ENCODE results near the gene DMPK.

The DMPK gene

DNA sequence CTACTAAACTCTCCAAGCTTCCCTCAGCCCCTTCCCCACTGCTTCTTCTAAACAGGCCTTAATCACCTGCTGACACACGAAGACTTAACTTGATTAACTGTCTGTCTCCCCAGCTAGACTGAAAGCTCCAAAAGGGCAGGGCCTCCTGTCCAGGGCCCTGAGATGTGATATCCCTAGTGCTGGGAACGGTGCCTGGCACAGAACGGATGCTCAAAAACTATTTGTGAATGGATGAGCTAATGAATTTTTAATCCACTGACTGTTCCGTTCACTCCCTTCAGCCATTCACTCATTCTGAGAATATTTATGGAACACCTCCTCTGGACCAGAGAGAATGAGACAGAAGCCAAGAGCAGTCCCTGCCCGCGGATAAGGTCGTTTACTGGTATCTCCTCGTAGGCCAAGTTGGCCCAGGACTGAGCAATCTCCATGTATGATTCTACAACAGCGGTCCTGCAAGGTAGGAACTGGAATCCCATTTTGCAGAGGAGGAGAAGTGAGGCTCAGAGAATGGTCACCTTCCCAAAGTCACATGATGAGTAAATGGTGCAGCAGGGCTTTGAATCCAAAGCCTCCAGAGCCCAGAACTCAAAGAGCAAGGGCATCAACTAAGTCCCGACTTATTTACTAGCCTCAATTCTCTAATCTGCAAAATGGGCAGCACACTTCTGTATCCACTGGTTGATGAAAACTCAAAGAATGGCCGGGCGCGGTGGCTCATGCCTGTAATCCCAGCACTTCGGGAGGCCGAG lies 6.9 kb upstream of the DMPK start:
- Histone ChIP-seq H3K27me3 (ENCODE audit: insufficient read depth, poor library complexity, severe bottlenecking) (peaks cover 74% of the 10 kb centered on the region), H3K27ac (replicated peaks) (no peak overlapping the region), H3K4me3 (replicated peaks; ENCODE audit: insufficient read depth, low read length) (no peak overlapping the region)
- DNase-seq (ENCODE audit: low read depth in 1 of 2, low spot score in 1 of 2): no peak
- TF ChIP-seq POLR2AphosphoS5 (IDR thresholded peaks at IDR 0.05; ENCODE audit: low read depth) (no peak), GABPA (IDR thresholded peaks at IDR 0.05; ENCODE audit: low read depth) (no peak), SPI1 (IDR thresholded peaks at IDR 0.05; ENCODE audit: borderline replicate concordance, low read depth) (no peak), REST (IDR thresholded peaks at IDR 0.05; ENCODE audit: insufficient replicate concordance, low read depth) (no peak)
- TF ChIP-seq, protein P1, sequence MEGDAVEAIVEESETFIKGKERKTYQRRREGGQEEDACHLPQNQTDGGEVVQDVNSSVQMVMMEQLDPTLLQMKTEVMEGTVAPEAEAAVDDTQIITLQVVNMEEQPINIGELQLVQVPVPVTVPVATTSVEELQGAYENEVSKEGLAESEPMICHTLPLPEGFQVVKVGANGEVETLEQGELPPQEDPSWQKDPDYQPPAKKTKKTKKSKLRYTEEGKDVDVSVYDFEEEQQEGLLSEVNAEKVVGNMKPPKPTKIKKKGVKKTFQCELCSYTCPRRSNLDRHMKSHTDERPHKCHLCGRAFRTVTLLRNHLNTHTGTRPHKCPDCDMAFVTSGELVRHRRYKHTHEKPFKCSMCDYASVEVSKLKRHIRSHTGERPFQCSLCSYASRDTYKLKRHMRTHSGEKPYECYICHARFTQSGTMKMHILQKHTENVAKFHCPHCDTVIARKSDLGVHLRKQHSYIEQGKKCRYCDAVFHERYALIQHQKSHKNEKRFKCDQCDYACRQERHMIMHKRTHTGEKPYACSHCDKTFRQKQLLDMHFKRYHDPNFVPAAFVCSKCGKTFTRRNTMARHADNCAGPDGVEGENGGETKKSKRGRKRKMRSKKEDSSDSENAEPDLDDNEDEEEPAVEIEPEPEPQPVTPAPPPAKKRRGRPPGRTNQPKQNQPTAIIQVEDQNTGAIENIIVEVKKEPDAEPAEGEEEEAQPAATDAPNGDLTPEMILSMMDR (IDR thresholded peaks at IDR 0.05; ENCODE audit: insufficient read depth, low read length): no peak

DNA sequence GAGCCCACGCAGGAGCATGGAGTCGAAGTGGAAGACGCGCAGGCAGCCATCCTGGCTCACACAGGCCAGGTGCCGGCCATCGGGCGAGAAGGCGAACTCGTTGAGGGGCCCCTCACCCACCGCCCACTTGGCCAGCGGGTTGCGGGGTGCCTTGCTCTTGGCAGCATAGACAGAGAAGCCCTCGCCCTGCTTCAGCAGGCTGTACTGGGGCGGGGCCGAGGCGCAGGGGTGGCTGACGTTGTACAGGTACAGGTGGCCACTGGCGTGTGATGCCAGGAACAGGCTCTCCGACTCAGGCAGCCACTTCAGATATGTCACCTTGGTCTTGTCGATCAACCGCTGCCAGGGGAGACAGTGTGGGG lies 4.2 kb upstream of the DMPK start:
- Histone ChIP-seq H3K27me3 (ENCODE audit: insufficient read depth, poor library complexity, severe bottlenecking) (peaks cover 79% of the 10 kb centered on the region), H3K27ac (replicated peaks) (no peak overlapping the region), H3K4me3 (replicated peaks; ENCODE audit: insufficient read depth, low read length) (no peak overlapping the region)
- DNase-seq (ENCODE audit: low read depth in 1 of 2, low spot score in 1 of 2): no peak
- TF ChIP-seq, protein P1 (IDR thresholded peaks at IDR 0.05; ENCODE audit: insufficient read depth, low read length): no peak
- TF ChIP-seq REST (IDR thresholded peaks at IDR 0.05; ENCODE audit: insufficient replicate concordance, low read depth): no peak
- no peak for TF ChIP-seq POLR2AphosphoS5 (IDR thresholded peaks at IDR 0.05; ENCODE audit: low read depth)
- TF ChIP-seq GABPA (IDR thresholded peaks at IDR 0.05; ENCODE audit: low read depth): no peak
- no peak for TF ChIP-seq SPI1 (IDR thresholded peaks at IDR 0.05; ENCODE audit: borderline replicate concordance, low read depth)

GRCh38 chr19:45785781-45786532 lies 3.7 kb upstream of the DMPK start:
- TF ChIP-seq POLR2AphosphoS5 (IDR thresholded peaks at IDR 0.05; ENCODE audit: low read depth) (no peak), GABPA (IDR thresholded peaks at IDR 0.05; ENCODE audit: low read depth) (no peak), REST (IDR thresholded peaks at IDR 0.05; ENCODE audit: insufficient replicate concordance, low read depth) (no peak), SPI1 (IDR thresholded peaks at IDR 0.05; ENCODE audit: borderline replicate concordance, low read depth) (no peak)
- TF ChIP-seq, protein P1 (IDR thresholded peaks at IDR 0.05; ENCODE audit: insufficient read depth, low read length): no peak
- DNase-seq (ENCODE audit: low read depth in 1 of 2, low spot score in 1 of 2): no peak
- peaks cover 83% of the 10 kb centered on the region for H3K27me3 ChIP-seq (ENCODE audit: insufficient read depth, poor library complexity, severe bottlenecking)
- H3K4me3 ChIP-seq (replicated peaks; ENCODE audit: insufficient read depth, low read length): no peak overlapping the region
- H3K27ac ChIP-seq (replicated peaks): no peak overlapping the region
